Measurements from ENCODE around the gene OCIAD1. TPM values are rescaled to one million over a fixed set of nuclear protein-coding genes. Genes with fewer than 3 reads are reported as not detected.
"Not testable (repeated sequence)": the region's sequence is repeated elsewhere in the genome, so short reads cannot be mapped to it uniquely, and the experiment has no call there.

OCIAD1 gene
- polyA plus RNA-seq, 4 donors, result 215 to 284 (median 253) TPM

DNA sequence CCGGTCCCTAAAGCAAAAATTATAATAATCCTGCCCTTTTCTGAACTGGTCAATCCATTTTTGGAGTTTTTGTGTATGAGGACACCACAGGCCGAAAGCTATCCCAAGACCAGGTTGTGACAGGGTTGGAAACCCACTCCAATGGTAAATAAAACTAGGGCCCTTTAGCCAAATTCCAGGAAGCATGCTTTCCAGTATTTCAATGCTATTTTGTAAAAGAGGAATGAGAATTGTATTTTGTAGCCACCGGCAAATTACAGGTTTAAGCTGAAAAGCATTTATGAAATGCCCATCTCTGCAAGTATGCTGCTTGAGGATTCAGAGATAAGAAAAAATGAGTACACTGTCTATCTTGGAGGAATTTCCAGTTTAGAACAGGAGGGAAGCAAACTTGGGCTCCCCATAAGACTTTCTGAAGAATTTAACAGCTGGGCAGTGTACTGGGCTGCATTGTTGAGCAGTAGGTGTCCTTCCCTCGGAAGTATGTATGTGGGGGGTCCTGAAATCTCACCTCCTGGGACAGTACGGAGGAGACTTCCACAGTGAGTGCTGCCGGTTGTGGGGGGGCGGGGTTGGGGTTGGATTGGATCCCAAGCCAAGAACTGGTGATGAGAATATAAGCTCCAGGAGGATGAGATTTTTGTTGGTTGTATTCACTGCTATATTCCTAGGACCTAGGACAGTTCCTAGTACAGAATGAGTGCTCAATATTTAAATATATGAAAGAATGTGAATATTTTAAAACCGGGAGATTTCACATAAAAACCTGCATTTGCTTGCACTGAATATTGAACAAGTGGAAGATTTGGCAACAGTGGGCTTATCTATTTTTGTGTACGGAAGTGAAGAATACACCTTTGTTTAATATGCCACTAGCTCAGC lies 48.9 kb downstream of the OCIAD1 start:
- DNase-seq (ENCODE audit: low read depth in 4 of 4, low spot score in 2 of 4), result no peak

- DNase-seq (ENCODE audit: low read depth in 4 of 4, low spot score in 2 of 4), result not testable (repeated sequence)
Measured at GRCh38 chr4:48881646-48882045, 50.8 kb downstream of the OCIAD1 start.

- DNase-seq (ENCODE audit: low read depth in 4 of 4, low spot score in 2 of 4), result not testable (repeated sequence)
Measured at GRCh38 chr4:48889750-48890149, 58.9 kb downstream of the OCIAD1 start.

GRCh38 chr4:48891028-48891619 lies 60.2 kb downstream of the OCIAD1 start:
- DNase-seq (ENCODE audit: low read depth in 4 of 4, low spot score in 2 of 4), result no peak

DNA sequence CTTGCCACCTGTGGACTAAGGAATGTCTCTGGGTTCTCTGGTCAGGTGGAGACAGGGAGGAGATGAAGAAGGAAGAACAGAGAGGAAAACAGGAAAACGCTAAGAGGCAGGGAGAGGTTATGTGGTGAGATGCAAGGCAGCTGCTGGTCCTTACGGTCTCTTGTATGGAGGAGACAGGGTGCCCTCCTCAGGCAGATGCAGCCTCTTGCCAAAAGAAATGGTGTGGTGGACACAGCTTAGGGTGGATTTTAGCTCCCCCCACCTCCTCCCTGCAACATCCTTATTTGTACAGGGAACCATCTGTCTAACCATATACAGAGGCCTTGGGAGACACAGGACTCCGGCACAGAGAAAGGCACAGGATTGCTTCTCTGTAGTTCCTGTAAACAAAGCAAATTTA lies 66.0 kb downstream of the OCIAD1 start:
- DNase-seq (ENCODE audit: low read depth in 4 of 4, low spot score in 2 of 4), result no peak

DNA sequence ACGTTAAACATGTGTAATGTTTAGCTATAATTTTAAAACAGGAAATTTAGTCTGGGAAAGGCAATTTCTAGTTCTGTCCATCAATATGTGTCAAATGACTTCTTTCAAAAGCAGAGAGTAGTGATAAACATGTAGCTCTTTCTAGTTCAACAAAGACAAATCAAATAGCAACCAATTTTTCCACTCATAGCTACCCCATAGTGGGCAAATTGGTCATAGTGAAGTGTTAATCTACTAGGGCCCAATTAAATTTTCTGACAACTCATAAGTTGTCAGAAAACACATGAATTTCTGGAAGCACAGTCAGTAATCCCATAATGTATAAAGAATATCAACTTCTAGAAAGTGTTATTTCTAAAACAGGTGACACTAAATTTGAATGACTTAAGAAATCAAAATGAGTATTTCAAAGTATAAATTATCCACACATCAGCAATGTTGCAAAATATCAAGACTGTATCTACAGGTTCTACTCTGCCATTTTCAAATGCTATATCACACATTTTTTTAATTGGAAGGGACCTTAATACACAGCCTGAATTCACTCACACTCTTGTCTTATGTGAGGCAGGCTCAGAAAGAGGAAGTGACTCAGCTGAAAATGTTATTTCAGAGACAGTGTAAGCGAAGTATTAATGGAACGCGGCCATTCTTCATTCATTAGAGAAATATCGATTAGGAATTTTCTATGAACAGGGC lies 68.0 kb downstream of the OCIAD1 start:
- DNase-seq (ENCODE audit: low read depth in 4 of 4, low spot score in 2 of 4), result no peak

DNA sequence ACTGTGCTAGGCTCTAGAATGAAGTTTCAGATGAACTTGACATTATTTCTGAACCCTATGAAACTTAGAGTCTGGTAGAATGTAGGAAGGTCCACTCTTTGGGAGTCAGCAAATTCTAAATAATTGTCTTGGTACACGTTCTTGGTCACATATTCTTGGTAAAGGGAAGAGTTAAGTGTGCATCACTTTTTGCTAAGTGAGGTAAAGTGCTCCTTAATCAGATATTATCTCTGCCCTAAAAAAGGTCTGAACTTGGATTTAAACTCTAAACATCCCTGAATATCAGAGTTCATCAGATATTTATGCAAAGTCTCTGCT lies 68.5 kb downstream of the OCIAD1 start:
- DNase-seq (ENCODE audit: low read depth in 4 of 4, low spot score in 2 of 4), result no peak

- DNase-seq (ENCODE audit: low read depth in 4 of 4, low spot score in 2 of 4), result no peak
Measured at GRCh38 chr4:48899950-48900349, 69.1 kb downstream of the OCIAD1 start.

- DNase-seq (ENCODE audit: low read depth in 4 of 4, low spot score in 2 of 4), result no peak
Measured at GRCh38 chr4:48901196-48901595, 70.3 kb downstream of the OCIAD1 start.

DNA sequence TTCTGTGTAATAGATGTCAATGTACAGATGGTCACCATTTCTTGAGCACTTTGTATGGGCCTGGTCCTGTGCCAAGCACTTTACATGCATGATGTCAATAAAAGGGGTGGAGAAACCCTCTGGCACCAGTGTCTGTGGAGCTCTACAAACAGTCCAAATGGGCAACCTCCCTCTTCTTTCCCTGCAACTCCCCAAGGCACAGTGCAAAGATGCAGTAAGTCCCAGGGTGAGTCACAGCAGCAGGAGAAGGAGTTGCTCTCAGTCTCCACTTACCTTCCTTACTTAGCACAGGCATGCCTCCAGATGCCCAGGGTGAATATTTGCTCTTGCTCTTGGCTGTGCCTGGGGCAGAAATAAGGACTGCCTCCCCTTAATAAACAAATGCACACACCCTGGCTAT lies 71.4 kb downstream of the OCIAD1 start:
- no peak for DNase-seq (ENCODE audit: low read depth in 4 of 4, low spot score in 2 of 4)

DNA sequence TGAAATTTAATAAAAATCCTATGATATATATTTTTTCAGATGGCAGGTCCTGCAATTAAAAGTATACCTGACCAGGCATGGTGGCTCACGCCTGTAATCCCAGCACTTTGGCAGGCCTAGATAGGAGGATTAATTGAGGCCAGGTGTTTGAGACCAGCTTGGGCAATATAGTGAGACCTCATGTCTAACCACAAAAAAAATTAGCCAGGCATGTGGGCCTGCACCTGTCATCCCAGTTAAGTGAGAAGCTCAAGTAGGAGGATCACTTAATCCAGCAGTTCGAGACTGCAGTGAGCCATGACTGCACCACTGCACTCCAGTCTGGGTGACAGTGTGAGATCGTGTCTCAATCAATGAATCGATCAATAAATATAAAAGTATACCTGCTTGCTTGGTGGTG lies 73.2 kb downstream of the OCIAD1 start:
- no peak for DNase-seq (ENCODE audit: low read depth in 4 of 4, low spot score in 2 of 4)

DNA sequence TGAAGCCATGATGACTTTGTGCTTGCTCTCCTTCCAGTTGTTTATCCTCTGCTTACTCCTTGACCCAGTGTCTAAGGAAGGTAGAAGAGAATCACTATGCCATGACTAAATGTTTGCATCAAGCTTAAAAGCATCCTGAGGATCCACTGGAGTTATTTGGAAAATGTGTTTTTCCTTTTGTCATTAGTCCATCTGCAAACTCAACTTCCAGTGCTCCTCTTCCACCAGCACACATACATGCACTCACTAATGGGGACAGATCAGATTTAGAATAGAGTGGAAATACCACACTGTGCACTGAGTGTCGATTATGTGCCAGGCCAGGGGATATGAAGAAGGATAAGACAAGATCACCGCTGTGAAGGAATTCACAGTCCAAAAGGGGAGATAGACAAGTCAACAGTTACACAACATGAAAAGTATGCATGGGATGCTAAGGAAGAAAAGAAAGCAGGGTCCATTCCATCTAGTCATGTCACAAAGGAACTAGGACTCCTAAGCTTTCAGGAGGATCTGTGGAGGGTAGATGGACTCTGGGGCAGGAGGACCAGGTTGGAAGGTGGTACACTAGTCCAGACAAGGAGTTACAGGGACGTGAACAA lies 73.8 kb downstream of the OCIAD1 start:
- no peak for DNase-seq (ENCODE audit: low read depth in 4 of 4, low spot score in 2 of 4)

GRCh38 chr4:48905363-48906015 lies 74.6 kb downstream of the OCIAD1 start:
- no peak for DNase-seq (ENCODE audit: low read depth in 4 of 4, low spot score in 2 of 4)

DNA sequence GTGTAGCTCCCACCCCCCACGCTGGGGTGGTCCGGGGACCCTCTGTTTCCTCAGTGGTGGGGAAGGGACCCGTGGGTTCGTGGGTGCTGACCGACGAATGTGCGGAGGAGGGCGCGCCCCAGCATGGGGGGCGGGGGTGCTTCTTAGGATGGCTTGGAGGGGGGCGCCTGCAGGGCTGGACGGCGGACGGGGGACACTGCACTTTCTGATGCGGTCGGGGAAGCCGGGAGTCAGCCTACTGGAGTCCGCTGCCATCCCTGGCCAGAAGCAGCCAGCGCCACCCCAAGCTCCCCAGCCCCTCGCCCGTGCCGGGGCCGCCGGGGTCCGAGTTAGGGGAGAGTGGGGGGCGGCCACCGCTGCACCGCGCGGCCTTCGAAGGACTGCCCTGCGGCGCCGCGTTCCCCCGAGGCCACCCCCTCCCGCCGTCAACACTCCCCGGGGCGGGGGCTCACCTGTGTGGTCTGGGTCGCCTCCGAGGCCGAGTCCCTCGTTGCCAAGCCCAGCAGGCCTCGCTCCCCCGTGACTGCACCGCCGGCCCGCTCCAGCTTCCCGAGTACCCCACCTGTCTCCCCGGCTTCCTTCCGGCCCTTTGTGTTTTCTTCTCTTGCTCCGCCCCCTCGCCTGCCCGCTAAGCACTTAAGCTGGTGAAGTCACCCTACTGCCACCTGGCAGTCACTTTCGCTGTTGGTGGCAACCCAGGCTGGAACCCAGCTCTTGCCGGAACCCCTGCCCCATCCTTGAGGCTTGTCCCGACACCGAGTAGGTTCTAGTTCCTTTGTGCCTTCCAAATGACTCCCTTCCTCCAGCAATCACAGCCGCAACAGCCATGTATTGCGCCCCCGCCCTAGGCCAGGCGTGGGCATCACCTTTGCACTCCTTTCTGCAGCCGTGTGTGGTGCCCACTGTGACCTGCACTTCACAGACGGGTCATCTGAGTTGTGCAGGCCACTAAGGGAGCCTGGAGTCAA lies 75.6 kb downstream of the OCIAD1 start, which contains the start of gene OCIAD2:
TSS of gene OCIAD2 (minus strand) at position 569 of the 968 bp plus-strand sequence. CDS start 2,225 bp downstream, outside the sequence.
- peak; percentile 45 to 70 (median 62) for DNase-seq (ENCODE audit: low read depth in 4 of 4, low spot score in 2 of 4)

GRCh38 chr4:48907706-48908477 lies 77.0 kb downstream of the OCIAD1 start:
- no peak for DNase-seq (ENCODE audit: low read depth in 4 of 4, low spot score in 2 of 4)

GRCh38 chr4:48908687-48909086 lies 77.8 kb downstream of the OCIAD1 start:
- DNase-seq (ENCODE audit: low read depth in 4 of 4, low spot score in 2 of 4), result no peak

GRCh38 chr4:48909697-48910096 lies 78.8 kb downstream of the OCIAD1 start:
- DNase-seq (ENCODE audit: low read depth in 4 of 4, low spot score in 2 of 4), result no peak

GRCh38 chr4:48910511-48910910 lies 79.6 kb downstream of the OCIAD1 start:
- DNase-seq (ENCODE audit: low read depth in 4 of 4, low spot score in 2 of 4), result no peak

Data from left renal cortex interstitium (tissue), 4 donors.